Effector CD8-positive, alpha-beta T cell (primary cell): Measurements from ENCODE around the gene CNOT3.
"Not testable (repeated sequence)": the region's sequence is repeated elsewhere in the genome, so short reads cannot be mapped to it uniquely, and the experiment has no call there.

ENCODE experiments used
- DNase-seq: peaks from one replicate; lab custom pipeline; 2025; lab: John Stamatoyannopoulos, UW

The CNOT3 gene

GRCh38 chr19:54191011-54191810, 53.6 kb downstream of the CNOT3 start, which contains the start of gene TSEN34:
TSEN34 (plus strand) TSS chr19:54191308; CDS start chr19:54191365, 57 bp downstream.
- peak; percentile 88 for DNase-seq

DNA sequence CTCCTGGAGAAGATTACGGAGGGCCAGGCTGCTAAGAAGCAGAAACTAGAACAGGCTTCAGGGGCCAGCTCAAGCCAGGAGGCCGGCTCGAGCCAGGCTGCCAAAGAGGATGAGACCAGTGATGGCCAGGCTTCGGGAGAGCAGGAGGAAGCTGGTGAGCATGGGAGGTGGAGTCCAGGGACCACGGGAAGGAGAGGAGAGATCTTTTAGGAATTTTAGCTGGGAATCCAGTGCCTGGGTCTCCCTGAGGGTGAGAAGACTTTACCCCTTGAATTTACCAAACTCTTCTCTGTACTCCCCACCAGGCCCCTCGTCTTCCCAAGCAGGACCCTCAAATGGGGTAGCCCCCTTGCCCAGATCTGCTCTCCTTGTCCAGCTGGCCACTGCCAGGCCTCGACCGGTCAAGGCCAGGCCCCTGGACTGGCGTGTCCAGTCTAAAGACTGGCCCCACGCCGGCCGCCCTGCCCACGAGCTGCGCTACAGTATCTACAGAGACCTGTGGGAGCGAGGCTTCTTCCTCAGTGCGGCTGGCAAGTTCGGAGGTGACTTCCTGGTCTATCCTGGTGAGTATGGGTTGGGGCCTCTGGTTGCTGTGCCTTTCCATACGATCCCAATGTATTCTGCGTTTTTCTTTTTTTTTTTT, 54.4 kb downstream of the CNOT3 start:
- no peak for DNase-seq

DNA sequence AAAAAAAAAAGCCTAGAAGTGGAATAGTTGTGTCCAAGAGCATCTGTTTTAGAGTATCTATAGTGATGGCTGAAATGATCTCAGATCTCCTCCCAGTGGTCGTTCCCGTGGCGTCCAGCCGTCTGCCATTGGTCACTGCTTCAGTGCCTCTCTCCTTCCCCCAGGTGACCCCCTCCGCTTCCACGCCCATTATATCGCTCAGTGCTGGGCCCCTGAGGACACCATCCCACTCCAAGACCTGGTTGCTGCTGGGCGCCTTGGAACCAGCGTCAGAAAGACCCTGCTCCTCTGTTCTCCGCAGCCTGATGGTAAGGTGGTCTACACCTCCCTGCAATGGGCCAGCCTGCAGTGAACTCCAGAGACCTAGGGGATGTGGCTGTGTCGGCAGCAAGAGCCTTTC, 55.4 kb downstream of the CNOT3 start:
- no peak for DNase-seq

- not testable (repeated sequence) for DNase-seq
Measured at GRCh38 chr19:54194463-54194862, 56.9 kb downstream of the CNOT3 start.

DNA sequence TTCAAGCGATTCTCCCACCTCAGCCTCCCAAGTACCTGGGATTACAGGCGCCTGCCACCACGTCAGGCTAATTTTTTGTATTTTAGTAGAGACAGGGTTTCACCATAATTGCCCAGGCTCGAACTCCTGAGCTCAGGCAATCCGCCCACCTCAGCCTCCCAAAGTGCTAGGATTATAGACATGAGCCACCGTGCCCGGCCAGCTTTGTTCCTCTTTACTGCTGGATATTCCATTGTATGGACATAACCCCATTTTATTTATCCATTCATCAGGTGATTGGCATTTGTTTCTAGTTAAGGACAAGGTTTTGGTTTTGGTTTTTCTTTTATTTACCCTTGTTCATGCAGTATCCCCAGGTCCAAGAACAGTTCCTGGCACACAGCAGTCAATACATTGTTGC, 59.0 kb downstream of the CNOT3 start:
- DNase-seq: no peak

DNA sequence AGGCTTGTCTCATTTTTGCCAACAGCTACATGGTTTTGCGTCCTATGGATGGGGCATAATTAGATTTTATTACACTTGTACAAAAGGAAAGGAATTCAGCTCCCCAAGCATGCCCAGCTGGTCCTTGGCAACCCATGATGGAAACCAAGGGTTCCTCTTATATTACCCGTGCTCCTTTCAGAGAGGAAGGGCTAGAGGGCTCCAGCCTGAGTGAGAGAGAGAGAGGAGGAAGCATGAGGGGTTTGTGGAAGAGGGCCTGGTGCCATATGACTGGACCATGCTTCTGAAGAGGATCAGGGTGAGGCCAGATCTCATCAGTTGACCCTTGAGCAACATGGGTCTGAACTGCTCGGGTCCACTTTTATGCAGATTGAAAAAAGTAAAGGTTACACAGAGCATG, 59.6 kb downstream of the CNOT3 start:
- no peak for DNase-seq

DNA sequence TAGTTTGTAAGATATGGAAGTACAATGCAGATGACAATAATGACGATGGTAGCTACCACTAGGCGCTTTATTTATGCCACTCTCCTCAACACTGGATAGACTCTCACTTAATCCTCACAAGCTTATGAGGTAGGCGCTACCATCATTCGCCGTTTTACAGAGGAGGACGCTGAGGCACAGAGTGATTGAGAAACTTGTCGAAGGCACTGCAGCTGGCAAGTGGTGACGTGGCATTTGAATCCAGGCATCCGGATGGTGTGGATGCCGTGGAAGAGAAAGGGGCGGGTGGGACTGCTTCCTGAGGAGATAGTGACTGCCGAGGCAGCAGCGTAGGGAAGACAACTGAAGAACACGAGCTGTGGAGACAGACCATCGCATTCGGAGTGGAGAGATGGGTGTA, 61.8 kb downstream of the CNOT3 start:
- no peak for DNase-seq

- no peak for DNase-seq
Measured at GRCh38 chr19:54201172-54201701, 63.7 kb downstream of the CNOT3 start.

DNA sequence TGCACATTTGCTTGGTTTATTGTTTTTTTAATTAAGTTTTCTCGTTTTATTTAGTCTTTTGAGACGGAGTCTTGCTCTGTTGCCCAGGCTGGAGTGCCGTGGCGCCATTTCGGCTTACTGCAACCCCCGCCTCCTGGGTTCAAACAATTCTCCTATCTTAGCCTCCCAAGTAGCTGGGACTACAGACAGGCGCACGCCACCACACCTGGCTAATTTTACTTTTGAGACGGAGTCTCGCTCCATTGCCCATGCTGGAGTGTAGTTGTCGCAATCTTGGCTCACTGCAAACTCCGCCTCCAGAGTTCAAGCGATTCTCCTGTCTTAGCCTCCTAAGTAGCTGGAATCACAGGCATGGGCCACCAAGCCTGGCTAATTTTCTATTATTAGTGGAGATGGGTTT, 64.4 kb downstream of the CNOT3 start:
- DNase-seq: no peak

DNA sequence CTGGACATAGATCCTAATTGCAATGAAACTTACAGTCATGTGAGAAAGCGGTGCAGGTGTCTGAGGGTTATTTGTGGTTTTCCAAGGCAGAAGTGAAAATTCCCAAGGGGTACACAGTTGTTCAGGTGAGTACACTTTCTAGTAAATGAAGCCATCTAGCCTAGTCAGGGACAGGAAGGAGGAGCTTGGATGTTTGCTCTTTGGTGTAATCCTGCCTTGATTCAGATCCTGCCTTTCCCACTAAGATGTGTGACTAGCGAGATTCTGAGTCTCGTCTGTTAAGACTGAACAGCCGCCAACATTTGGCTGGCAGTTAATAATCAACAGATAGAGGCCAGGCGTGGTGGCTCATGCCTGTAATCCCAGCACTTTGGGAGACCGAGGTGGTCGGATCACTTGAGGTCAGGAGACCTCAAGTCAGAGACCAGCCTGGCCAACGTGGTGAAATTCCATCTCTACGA, 65.6 kb downstream of the CNOT3 start:
- no peak for DNase-seq

DNA sequence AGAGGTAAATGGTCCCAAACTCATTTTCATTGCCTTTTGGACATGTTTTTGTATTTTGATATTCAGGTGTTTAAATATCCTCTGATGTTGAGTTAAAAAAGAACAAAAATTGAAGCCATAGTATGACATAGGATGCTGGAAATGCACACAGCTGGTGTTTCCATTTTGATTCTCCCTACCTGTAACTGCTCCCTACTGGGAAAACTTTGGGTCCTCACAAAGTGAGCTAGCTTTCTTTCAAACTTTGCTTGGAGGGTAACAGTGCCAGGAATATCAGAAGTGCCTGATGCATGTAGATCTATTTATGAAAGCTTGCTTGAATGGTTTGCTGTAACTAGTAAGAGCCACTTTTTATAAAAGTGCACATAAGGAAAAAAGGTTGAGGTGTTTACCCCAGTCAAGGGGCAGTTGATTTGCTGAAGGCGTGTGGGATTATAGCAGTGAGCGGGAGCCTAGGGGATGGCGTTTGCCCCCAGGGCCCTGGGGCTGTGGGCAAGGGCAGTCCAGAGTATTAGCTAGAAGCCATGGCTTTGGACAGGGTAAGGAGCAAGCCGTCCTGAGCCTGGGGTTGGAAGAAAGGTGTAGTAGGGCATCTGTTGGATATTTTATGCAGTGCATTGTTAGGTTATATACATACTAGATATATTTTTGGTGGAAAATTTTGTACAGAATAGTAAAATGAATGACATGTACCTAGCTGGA, 67.4 kb downstream of the CNOT3 start:
- no peak for DNase-seq
